ENCODE results near the gene ADAMTSL5.

ADAMTSL5 gene

DNA sequence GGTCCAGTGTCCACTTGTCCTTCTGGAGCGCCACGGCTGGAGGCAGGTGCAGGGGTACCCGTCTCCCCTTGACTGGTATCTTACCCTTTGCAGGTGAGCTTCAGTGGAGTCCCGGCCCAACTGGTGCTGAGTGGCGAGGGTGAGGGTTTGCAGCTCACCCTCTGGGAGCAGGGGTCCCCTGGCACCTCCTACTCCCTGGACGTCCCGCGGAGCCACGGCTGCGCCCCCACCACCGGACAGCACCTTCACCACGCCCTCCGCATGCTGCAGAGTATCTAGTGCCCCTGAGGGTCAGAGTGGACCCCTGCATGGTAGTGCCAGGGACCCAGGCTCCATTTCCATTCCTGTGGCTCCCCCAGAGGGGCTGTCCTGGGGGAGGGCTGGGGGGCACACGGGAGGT is 22.2 kb upstream of the ADAMTSL5 start:
- no peaks in the 10 kb centered on the region for H3K4me1 ChIP-seq (ENCODE audit: insufficient read depth, low read length, severe bottlenecking)
- H3K4me3 ChIP-seq (ENCODE audit: low read depth, low read length, poor library complexity, severe bottlenecking): no peak overlapping the region
- H3K27ac ChIP-seq (ENCODE audit: low read depth, low read length, poor library complexity, severe bottlenecking): no peak overlapping the region
- H3K9me2 ChIP-seq (ENCODE audit: low read depth, low read length): no peaks in the 10 kb centered on the region
- H3K27me3 ChIP-seq (ENCODE audit: insufficient read depth, low read length): peaks cover 17% of the 10 kb centered on the region
- TF ChIP-seq, protein P1, sequence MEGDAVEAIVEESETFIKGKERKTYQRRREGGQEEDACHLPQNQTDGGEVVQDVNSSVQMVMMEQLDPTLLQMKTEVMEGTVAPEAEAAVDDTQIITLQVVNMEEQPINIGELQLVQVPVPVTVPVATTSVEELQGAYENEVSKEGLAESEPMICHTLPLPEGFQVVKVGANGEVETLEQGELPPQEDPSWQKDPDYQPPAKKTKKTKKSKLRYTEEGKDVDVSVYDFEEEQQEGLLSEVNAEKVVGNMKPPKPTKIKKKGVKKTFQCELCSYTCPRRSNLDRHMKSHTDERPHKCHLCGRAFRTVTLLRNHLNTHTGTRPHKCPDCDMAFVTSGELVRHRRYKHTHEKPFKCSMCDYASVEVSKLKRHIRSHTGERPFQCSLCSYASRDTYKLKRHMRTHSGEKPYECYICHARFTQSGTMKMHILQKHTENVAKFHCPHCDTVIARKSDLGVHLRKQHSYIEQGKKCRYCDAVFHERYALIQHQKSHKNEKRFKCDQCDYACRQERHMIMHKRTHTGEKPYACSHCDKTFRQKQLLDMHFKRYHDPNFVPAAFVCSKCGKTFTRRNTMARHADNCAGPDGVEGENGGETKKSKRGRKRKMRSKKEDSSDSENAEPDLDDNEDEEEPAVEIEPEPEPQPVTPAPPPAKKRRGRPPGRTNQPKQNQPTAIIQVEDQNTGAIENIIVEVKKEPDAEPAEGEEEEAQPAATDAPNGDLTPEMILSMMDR (IDR thresholded peaks at IDR 0.05; ENCODE audit: low read length): no peak
- no peak for TF ChIP-seq EZH2 (IDR thresholded peaks at IDR 0.05; ENCODE audit: borderline replicate concordance, low read length)
- no peaks in the 10 kb centered on the region; the same call in 1 of the 2 replicates for H3K36me3 ChIP-seq (ENCODE audit: insufficient read depth, low read length)
- H3K4me2 ChIP-seq (ENCODE audit: low read length): no peak overlapping the region
- no peaks in the 10 kb centered on the region for H3F3A ChIP-seq (ENCODE audit: insufficient read depth, low read length)
- H3K79me2 ChIP-seq (ENCODE audit: insufficient read depth, low read length): no peaks in the 10 kb centered on the region
- no peaks in the 10 kb centered on the region for H4K20me1 ChIP-seq (ENCODE audit: insufficient read depth, low read length)
- H3K9me3 ChIP-seq (ENCODE audit: low read length): no peaks in the 10 kb centered on the region
- H3K9ac ChIP-seq (ENCODE audit: low read length): no peak overlapping the region
- H2AFZ ChIP-seq (ENCODE audit: low read length): no peak overlapping the region

DNA sequence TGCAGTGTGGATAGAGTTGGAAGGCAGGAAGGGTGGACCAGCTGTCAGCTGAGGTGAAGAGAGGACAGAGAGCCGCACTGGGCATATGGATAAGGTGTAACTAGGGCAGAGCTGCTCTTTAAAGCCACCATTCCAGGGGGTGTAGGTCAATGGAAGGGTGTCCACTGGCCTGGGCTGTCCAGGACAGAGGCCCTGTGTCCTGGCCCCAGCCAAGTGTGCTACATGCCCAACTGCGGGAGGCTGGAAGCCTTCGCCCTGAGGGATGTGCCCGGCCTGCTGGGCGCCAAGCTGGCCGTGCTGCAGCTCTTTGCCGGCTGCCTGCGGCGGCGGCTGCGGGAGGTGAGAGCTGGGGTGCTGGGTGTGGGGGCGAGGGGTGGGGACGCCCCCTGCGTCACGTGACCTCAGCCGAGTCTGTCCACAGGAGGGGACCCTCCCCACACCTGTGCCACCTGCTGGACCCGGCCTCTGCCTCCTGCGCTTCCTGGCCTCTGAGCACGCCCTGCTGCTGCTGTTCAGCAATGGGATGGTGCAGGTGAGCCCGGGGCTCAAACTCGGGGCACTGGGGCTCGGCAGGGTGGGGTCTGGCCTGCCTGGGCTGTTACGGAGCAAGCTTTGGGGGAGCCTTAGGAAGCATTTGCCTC is 20.8 kb upstream of the ADAMTSL5 start:
- Histone ChIP-seq H3K27me3 (ENCODE audit: insufficient read depth, low read length) (peaks cover 20% of the 10 kb centered on the region), H3K79me2 (ENCODE audit: insufficient read depth, low read length) (no peaks in the 10 kb centered on the region), H2AFZ (ENCODE audit: low read length) (no peak overlapping the region), H3K9me3 (ENCODE audit: low read length) (no peaks in the 10 kb centered on the region), H3F3A (ENCODE audit: insufficient read depth, low read length) (no peaks in the 10 kb centered on the region), H3K9me2 (ENCODE audit: low read depth, low read length) (no peaks in the 10 kb centered on the region), H3K36me3 (ENCODE audit: insufficient read depth, low read length) (no peaks in the 10 kb centered on the region; the same call in 1 of the 2 replicates), H4K20me1 (ENCODE audit: insufficient read depth, low read length) (no peaks in the 10 kb centered on the region), H3K4me3 (ENCODE audit: low read depth, low read length, poor library complexity, severe bottlenecking) (no peak overlapping the region), H3K4me2 (ENCODE audit: low read length) (no peak overlapping the region), H3K27ac (ENCODE audit: low read depth, low read length, poor library complexity, severe bottlenecking) (no peak overlapping the region), H3K9ac (ENCODE audit: low read length) (no peak overlapping the region), H3K4me1 (ENCODE audit: insufficient read depth, low read length, severe bottlenecking) (no peaks in the 10 kb centered on the region)
- TF ChIP-seq, protein P1 (IDR thresholded peaks at IDR 0.05; ENCODE audit: low read length): no peak
- no peak for TF ChIP-seq EZH2 (IDR thresholded peaks at IDR 0.05; ENCODE audit: borderline replicate concordance, low read length)

DNA sequence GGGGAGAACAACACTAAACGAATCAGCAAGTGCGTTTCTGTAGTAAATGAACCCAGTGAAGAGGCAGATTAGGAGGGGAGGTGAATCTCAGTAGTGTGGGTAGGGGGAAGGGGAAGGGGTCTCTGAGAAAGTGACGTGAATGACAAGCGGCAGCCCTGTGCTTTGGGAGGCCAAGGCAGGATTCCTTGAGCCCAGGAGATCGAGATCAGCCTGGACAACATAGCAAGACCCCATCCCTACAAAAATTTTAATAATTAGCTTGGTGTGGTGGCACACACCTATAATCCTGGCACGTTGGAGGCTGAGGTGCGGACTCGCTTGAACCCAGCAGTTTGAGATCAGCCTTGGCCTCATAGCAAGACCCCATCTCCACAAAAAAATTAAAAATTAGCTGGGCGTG is 19.2 kb upstream of the ADAMTSL5 start:
- Histone ChIP-seq H3K9me2 (ENCODE audit: low read depth, low read length) (no peaks in the 10 kb centered on the region), H2AFZ (ENCODE audit: low read length) (no peak overlapping the region), H3K4me1 (ENCODE audit: insufficient read depth, low read length, severe bottlenecking) (no peaks in the 10 kb centered on the region), H3K27ac (ENCODE audit: low read depth, low read length, poor library complexity, severe bottlenecking) (no peak overlapping the region), H3K9me3 (ENCODE audit: low read length) (no peaks in the 10 kb centered on the region), H3K79me2 (ENCODE audit: insufficient read depth, low read length) (no peaks in the 10 kb centered on the region), H3K4me3 (ENCODE audit: low read depth, low read length, poor library complexity, severe bottlenecking) (no peak overlapping the region), H3F3A (ENCODE audit: insufficient read depth, low read length) (no peaks in the 10 kb centered on the region), H3K4me2 (ENCODE audit: low read length) (no peak overlapping the region), H4K20me1 (ENCODE audit: insufficient read depth, low read length) (no peaks in the 10 kb centered on the region), H3K36me3 (ENCODE audit: insufficient read depth, low read length) (no peaks in the 10 kb centered on the region; the same call in 1 of the 2 replicates), H3K27me3 (ENCODE audit: insufficient read depth, low read length) (peaks cover 20% of the 10 kb centered on the region), H3K9ac (ENCODE audit: low read length) (no peak overlapping the region)
- no peak for TF ChIP-seq EZH2 (IDR thresholded peaks at IDR 0.05; ENCODE audit: borderline replicate concordance, low read length)
- TF ChIP-seq, protein P1 (IDR thresholded peaks at IDR 0.05; ENCODE audit: low read length): no peak

Measured in OCI-LY1 (cell line).